Dedifferentiated amniotic fluid mesenchymal stem cell (primary cell): ENCODE results near the gene KIAA2012.
"Not testable (repeated sequence)": the region's sequence is repeated elsewhere in the genome, so short reads cannot be mapped to it uniquely, and the experiment has no call there.

ENCODE experiments used
- DNase-seq: peaks from one replicate; pipeline ENCODE4 v3.0.0-alpha.2; 2016; ENCODE audit errors: extremely low spot score

KIAA2012 gene

GRCh38 chr2:202116691-202117090 is 43.6 kb downstream of the KIAA2012 start:
- no peak for DNase-seq

- no peak for DNase-seq
Observed at GRCh38 chr2:202118168-202118567, 45.1 kb downstream of the KIAA2012 start.

DNA sequence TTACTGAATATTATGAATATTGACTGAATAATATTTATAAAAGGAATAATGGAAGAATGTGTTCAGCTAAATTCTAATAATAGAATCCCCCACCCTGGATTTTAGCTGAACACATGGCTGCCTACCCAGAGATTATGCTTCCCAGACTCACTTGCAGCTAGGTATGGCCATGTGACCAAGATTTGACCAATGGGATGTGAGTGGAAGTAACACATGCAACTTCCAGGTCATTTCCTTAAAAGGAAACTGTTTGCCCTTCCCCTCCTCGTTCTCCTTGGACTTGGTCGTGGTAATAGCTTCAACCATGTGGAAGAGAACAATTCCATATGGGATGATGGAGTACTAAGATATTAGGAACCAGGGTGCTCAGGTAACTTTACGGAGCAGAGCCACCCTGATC is 47.8 kb downstream of the KIAA2012 start:
- DNase-seq = no peak

DNA sequence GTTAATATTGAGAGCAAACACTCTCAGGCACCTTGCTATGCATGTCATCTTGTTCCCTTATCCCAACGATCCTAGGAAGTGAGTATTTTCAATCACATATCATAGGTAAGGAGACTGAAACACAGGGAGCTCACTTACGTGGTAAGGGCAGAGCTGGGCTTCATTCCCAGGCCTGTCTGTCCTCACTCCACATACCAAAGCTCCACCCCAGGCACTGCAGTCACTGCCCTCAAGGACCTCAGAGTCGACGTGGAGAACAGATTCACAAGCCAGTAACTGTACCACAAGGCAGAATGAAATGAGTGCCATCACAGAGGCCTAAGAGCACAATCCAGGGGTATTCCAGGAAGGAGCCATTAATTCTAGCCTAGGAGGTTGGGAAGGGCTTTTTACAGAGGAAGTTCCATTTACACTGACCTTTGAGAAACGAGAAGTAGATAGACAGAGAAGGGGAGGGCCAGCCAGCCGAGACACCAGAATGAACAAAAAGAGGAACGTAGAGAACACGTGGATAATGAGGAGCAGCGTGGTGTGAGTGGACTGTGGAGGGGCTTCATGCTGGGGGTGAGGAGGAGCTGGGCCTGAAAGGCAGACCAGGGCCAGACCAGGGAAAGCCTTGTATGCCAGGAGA is 48.6 kb downstream of the KIAA2012 start:
- DNase-seq = no peak

- DNase-seq = no peak
Observed at GRCh38 chr2:202122163-202122540, 49.1 kb downstream of the KIAA2012 start.

- DNase-seq = no peak
Observed at GRCh38 chr2:202122980-202123720, 50.1 kb downstream of the KIAA2012 start.

- DNase-seq = no peak
Observed at GRCh38 chr2:202124286-202124685, 51.2 kb downstream of the KIAA2012 start.

DNA sequence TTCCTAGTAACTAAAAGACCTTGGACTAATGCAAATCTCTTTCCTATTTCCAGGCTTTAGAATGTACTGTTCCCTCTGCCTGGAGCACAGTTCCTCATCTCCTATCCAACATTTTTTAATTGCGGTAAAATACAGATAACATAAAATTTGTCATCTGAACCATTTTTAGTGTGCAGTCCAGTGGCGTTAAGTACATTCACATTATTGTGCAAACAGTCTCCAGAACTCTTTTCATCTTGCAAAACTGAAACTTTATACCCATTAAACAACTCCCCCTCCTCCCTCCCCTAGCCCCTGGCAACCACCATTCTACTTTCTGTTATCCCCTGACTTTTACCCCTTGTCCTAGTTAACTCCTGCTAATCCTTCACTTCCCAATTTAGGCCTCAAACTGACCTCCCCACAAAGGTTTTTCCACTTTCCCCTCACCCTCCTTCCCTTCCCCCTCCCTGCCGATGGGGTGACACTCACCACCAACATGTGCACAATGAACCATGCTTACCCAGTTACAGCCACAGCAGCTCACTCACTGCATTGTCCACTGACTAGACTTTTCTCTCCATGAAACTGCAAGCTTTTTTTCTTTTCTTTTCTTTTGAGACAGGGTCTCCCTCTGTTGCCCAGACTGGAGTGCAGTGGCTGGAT is 54.8 kb downstream of the KIAA2012 start:
- no peak for DNase-seq

DNA sequence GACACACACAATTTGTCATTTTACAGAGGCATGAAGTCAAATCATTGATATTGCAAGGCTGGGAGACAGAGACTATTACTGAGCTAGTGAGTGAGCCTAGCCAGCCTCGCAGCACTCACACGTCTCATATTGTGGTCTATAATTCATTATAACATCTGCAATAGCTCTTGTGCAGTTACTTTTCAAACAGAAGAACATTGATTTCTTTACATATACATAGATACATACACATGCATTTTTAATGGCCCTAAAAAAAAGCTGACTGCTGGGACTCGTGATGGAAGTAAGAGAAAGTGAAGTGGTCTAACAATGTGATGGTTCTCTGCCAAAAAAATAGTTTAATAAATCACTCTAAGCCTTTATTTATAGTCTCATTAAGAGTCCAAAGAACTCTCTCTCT is 56.8 kb downstream of the KIAA2012 start:
- no peak for DNase-seq

- no peak for DNase-seq
Observed at GRCh38 chr2:202133200-202133908, 60.3 kb downstream of the KIAA2012 start.

DNA sequence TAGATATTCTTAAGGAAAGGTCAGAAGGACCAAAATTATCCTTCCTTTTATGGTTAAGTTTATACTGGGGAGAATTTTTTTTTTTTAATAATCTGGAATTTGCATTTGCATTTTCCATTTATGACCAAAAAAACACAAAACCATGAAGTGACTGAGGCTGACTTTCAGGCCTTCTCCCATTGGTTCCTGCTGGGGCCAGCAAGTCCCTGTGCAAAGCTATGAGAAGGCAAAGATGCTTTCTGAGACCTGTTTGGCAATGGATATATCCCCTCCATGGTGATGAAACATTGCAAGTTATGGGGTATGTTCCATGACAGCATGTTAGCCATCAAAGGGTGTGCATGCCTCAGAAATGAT is 60.8 kb downstream of the KIAA2012 start:
- no peak for DNase-seq

- peak; percentile 98 for DNase-seq
Observed at GRCh38 chr2:202135091-202135874, 62.2 kb downstream of the KIAA2012 start.

GRCh38 chr2:202136039-202136438 is 63.0 kb downstream of the KIAA2012 start:
- not testable (repeated sequence) for DNase-seq

DNA sequence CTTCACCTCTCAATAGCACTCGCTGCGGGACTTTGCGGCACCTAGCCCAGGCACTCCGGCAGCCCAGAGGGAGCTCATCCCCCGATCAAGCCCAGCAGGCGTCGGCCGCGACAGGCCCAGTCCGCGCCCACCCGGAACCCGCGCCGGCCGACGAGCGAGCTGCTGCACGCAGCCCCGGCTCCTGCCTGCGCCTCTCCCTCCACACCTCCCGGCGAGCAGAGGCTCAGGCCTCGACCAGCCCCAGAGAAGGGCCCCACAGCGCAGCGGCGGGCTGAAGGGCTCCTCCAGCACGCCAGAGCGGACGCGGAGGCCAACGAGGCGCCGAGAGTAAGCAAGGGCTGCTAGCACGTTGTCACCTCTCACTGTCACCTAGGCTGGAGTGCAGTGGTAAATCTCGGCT is 63.5 kb downstream of the KIAA2012 start:
- no peak for DNase-seq

GRCh38 chr2:202140522-202141252 is 67.6 kb downstream of the KIAA2012 start:
- no peak for DNase-seq

GRCh38 chr2:202141329-202141947 is 68.4 kb downstream of the KIAA2012 start:
- DNase-seq = no peak

DNA sequence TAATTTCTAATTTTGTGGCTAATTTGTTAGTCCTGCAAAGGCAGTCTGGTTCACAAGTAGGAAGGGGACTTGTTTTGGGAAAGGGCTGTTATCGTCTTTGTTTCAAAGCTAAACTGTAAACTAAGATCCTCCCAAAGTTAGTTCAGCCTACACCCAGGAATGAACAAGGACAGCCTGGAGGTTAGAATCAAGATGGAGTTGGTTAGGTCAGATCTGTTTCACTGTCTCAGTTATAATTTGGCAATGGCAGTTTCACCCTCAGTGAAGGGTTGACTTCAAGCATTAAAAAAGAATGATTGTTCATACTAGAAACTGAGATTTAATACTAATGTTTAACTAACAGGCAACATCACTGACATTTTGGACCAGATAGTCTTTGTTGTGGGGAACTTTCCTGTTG is 69.5 kb downstream of the KIAA2012 start:
- DNase-seq = no peak

GRCh38 chr2:202147775-202148174 is 74.7 kb downstream of the KIAA2012 start:
- DNase-seq = no peak

- no peak for DNase-seq
Observed at GRCh38 chr2:202148515-202149154, 75.6 kb downstream of the KIAA2012 start.

- no peak for DNase-seq
Observed at GRCh38 chr2:202149155-202149762, 76.2 kb downstream of the KIAA2012 start.
